CD4-positive, alpha-beta T cell treated with Interleukin-17A for 1 hour (primary cell): ENCODE measurements around the gene PRKCH.

Experiments used
- DNase-seq: peaks from one replicate; pipeline ENCODE4 v3.0.0-alpha.2; 2020

The PRKCH gene

DNA sequence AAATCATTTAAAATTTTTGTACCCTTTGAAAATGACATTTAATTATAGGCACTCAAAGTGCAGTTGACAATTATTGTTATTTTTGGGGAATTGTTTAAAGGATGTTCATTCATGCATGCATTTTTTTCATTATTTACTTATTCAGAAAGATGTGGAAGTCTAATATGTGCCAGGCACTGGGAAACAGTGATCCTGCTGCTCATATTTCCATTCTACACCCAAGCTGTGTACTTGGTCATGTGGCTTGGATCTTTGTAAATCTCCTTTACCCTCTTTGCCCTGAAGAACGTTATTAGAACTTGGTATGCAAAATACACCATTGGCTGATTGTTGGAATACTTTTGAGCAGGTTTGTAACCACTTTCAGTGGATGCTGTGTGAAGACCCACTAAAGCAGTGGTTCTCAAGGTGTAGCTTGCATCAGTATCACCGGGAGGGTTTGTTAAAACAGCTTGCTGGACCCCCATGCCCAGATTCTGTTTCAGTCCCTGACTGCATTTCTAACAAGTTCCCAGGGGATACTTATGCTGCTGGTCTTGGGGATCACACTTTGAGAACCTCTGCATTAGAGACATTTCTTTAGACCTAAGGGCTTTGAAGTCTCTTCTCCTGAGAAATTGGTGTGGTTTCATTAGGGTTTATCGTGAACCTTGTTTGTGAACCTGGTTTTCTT lies 47.5 kb downstream of the PRKCH start:
- no peak for DNase-seq

DNA sequence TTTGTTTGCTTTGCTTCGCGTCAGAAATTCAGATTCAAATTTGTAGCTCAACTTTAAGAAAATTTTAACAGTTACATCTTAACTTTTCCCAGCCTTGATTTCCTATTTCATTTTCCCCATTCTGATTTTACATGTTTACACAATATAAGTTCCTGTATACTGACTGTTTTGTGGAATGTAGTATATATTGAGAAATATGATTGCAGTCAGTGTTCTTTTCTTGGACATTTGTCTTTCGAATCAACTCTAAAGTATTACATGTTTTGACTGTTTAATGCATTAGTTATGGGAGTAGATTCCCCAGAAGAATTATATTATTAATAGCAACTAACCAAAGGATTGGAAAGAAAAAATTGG lies 48.1 kb downstream of the PRKCH start:
- DNase-seq: no peak

DNA sequence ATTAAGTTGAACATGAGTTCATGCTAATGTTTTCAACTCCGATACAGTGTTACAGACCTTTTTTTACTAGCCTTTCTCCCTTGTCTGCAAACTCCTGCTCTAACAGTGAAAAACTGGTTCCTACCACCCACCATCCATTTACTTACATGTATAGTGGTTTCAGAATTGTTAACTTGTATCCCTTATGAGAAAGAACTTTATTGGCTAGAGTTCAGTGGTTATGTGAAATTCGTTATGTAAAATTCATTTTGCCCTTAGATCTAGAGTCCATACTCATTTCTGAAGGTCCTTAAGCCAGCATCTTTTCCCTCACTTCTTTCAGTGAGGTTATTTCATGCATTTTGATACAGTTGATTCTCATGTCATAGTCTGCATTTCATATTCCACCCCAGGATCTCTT lies 51.0 kb downstream of the PRKCH start:
- no peak for DNase-seq

DNA sequence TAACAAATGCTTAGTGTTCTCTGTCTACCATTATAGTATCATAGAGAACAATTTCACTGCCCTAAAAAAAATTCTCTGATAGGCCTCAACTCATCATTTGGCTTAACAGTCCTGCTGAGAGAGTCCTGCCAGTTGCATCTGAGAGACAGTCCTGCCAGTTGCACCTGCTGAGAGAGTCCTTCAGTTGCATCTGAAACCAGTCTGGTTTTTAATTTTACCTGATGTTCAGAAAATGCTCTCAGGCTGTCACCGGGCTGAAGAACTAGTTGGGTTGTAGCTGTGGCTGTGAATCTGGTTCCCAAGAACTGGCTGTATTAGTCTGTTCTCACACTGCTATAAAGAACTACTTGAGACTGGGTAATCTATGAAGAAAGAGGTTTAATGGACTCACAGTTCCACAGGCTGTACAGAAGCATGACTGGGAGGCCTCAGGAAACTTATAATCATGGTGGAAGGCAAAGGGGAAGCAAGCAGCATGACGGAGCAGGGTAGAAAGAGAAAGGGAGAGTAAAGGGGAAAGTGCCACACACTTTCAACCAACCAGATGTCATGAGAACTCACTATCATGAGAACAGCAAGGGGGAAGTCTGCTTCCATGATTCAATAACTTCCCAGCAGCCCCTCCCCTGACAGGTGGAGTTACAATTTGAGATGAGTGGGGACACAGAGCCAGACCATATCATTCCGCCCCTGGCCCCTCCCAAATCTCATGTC lies 51.6 kb downstream of the PRKCH start:
- no peak for DNase-seq

DNA sequence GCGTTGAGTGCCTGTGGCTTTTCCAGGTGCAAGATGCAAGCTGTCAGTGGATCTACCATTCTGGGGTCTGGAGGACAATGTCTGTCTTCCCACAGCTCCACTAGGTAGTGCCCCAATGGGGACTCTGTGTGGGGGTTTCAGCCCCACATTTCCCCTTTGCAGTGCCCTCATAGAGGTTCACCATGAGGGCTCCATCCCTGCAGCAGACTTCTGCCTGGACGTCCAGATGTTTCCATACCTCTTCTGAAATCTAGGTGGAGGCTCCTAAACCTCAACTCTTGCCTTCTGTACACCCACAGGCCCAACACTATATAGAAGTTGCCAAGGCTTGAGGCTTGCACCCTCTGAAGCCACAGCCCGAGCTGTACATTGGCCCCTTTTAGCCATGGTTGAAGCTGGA lies 52.9 kb downstream of the PRKCH start:
- no peak for DNase-seq

DNA sequence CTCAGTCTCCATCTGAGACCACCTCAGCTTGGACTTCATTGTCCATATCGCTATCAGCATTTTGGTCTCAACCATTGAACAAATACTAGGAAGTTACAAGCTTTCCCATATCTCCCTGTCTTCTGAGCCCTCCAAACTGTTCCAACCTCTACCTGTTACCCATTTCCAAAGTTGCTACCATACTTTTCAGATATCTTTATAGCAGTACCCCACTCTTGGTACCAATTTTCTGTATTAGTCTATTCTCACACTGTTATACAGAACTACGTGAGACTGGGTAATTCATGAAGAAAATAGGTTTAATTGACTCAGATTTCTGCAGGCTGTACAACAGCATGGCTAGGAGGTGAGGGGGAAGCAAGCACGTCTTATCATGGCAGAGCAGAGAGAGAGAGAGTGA lies 53.8 kb downstream of the PRKCH start:
- no peak for DNase-seq

DNA sequence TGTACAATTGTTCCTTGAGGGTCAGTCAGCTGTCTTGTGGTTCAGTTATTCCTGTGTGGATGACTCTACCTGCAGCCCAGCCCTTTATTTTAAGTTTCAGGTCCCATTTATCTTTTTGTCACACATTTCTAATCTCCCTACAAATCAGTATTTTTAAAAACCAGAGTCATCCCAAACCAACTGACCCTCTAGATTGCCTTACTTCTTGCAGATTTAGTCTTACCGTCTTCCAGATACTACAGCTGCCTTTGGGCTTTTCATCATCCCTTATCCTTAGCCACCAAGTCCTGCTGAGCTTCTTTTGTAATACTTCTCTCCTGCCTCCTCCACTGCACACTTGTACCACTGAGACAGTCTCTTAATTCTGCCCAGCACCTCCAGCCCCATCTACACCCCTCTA lies 54.9 kb downstream of the PRKCH start:
- no peak for DNase-seq

DNA sequence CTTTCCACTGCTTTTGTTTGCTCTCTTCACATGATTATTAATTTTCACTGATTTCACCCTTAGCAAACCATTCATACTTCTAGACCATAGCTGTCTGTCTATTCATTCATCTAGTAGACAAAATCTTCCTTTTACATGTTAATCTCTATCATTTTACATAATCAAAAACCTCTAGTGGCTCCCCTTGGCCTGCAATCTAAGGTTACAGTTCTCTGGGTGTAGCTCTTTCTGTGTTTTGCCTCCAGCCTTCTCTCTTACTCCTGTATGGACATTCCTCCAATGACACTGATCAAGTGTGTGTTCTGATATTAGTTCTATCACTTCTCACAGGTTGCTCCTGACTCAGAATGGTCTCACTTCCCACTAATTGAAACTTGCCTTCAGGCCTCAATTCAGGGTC lies 56.4 kb downstream of the PRKCH start:
- DNase-seq: no peak

DNA sequence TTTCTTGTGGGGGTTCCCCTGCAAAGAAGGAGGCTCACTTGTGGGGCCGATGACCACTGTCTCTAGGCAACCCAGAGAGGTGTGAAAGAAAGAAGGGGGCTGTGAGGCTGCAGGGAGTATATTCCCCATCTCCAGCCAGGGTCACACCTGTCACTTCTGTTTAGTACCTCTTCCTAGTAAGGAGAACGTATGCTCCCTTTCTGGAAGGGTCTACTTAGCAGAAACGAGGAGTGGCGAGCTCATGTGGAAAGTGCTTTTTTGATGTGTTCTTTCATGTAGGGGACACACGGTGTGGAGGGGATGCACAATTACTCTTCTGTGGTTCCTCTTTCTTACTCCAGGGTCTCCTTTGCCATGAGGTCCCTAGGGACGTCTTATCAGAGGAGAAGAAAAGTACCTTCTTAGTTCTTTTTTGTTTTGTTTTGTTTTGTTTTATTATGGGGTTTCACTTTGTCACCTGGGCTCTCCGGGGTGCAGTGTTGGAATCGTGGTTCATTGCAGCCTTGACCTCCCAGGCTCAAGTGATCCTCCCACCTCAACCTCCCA lies 58.3 kb downstream of the PRKCH start:
- peak; percentile 51 for DNase-seq

DNA sequence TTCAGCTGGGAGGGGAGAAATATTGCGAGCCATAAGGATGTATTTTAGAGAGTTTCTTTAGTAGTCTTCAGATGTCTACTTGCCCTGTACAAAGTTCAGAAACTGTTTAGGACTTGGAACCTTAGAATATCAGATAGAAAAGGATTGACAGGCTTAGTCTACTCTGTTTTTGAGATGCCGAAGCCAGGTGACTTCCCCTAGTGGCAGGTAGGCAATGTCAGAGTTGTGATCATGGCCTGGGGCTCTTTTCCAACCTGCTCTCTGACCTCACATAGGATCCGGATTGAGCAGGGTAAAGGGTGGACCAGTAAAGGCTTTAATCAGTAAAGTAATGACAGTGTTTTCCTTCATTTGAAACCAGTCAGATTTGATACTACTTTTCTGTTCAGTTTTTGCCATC lies 59.6 kb downstream of the PRKCH start:
- DNase-seq: peak; percentile 41

DNA sequence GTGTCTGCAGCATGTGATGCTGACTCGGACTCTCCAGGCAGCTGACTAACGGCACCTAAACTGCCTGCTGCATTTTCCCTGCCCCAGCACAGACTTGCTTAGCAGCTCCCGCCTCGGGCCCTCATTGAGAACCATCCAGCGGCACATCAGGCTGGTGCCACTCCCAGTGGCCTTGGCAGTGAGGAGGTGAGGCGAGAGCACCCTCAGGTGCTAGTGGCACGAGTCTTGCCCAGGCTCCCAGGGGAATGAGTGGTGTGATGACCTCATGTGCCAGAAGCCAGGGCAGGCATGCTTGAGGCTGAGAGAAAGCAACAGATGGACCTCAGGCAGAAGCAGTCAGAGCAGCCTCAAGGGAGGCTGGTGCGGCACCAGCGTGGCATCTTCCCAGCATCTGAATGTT lies 60.2 kb downstream of the PRKCH start:
- no peak for DNase-seq

DNA sequence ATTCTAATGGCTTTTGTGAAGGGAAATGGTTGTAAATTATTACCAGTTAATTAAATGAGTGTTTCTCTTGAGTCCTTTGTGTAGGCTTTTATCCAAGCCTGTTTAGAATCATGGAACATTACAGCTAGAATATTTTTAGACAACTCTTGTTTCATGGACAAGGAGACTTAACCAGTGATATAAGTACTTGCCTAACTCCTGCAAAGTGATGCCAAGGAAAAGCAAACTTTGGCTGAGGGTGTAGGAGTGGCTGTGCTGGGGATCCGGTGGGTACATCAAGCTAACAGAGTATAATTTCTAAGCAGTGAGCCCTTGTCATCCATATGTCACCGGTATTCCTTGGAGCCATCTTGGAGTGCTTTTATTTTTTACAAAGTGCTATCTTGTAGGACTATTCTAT lies 61.5 kb downstream of the PRKCH start:
- no peak for DNase-seq

DNA sequence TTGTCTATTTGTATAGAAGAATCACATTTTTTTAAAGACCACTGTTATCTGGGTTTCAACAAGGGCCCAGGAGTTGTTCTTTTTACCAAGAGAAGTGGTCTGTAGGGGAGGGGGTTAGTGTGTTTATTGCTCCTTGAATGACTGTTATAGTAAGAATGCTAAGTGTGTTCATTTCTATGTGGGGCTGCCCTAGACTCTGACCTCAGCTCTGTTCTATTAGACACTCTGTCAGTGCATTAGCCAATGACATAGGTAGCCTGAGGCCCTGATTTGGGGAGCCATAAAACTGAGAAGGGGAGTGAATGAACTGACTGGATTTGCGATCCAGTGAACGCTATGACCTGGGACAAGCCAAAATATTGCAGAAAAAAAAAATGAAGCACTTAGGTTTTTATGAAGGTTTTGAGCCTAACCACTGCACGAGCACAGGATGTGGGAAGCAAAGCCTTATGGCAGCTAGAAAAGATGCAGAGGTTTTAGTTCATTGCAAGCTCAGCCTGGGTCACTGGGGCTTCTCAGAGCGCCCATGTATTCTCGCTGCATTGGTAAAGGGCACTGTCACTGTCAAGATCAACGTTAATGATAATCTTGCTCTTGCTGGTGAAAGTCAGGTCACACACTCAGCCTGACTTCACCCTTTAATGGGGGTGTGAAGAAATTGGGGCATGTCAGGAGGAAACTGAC lies 63.8 kb downstream of the PRKCH start:
- DNase-seq: peak; percentile 77

DNA sequence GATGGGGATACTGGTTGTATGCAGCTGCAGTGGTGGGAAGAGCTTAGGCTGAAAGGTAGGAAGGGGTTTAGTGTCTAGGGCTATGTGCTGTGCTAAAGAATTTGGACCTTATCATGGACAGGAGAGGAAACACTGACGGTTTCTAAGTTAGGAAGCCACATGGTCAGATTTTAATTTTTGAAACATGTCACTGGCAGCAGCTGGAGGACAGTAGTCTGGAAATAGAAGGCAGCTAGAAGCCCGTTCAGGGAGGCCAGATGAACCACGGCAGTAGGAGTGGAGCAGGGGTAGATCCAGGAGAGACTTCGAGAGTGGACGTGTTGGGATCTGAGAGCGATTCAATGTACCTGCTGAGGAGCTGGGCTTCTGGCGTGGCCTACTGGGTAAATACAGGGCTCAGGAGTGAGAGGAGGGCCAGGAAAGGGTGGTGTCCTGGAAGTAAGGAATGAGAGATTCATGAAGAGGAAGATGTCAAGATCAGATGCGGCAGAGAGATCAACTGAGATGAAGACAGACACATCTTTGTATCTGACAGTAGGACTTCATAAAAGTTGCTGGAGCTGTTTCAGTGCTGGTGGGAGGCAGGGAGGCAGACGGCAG lies 64.9 kb downstream of the PRKCH start:
- no peak for DNase-seq

DNA sequence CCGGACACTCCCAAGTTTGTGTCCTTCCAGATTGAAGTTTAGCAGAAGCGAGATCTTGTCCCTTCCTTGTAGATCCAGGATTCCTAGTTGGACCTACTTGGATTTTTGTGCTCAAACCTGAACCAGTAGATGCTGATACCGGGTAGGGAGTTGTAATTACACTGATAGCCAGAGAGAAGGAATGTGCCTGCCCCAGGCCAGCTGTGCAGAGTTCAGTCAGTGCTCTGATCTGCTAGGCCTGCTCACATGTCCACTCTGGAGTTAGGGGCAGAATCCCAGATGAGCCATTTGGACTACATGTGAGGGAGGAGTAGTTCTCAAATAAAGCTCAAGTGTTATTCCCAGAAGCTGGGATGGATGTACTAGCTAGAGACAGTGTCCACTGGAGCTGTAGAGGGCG lies 65.7 kb downstream of the PRKCH start:
- no peak for DNase-seq

DNA sequence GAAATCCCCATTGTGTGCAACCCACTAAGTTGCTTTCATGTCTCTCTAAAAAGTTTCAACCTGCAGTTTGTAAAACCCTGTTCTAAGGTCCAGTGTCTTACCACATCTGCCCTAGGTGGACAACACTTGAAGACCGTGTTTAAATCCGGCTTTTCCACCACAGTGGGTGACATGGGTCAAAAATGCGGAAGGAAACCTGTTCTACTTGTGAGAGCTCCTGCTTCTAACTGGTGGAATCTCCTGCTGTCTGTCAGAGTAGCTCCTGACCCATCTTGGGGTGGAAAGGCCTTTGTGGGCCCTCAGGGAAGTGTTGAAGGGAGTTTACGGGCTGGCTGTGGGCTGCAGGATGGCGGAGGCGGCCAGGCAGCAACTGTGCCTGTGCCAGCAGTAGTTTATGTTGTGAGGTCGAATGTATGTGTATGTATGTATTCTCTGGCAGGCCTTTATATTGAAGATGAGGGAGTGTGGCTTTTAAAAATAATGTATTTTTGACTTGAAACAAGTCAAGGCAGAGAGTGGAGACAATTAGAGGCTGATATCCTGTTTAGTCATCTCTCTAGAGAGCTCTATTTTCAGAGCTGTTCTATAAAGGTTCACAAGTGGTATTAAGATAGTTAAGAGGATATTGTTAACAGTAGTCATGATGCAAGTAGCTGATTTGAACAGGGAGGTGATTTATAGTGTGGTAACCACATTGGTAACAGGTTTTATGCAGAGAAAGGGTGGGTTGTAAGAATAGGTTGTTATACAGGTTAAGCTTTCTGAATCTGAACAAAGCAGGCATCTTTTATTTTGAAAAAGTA lies 67.0 kb downstream of the PRKCH start:
- peak; percentile 71 for DNase-seq

DNA sequence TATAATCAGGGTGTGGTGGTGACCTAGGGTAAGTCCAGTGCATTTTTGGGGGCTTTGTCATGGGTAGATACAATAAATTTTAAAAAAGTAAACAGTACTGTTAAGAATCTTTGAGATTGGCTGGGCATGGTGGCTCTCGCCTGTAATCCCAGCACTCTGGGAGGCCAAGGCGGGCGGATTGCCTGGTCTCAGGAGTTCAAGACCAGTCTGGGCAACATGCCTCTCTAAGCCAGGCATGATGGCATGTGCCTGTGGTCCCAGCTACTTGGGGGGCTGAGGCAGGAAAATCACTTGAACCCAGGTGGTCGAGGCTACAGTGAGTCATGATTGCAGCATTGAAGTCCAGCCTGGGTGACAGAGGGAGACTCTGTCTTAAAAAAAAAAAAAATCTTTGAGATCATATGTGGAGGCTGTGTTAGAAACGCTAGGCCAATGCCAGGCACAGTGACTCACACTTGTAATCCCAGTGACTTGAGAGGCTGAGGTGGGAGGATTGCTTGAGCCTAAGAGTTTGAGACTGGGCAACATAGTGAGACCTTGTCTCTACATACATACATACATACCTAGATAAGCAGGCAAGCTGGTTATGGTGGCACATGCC lies 67.7 kb downstream of the PRKCH start:
- DNase-seq: peak; percentile 41

DNA sequence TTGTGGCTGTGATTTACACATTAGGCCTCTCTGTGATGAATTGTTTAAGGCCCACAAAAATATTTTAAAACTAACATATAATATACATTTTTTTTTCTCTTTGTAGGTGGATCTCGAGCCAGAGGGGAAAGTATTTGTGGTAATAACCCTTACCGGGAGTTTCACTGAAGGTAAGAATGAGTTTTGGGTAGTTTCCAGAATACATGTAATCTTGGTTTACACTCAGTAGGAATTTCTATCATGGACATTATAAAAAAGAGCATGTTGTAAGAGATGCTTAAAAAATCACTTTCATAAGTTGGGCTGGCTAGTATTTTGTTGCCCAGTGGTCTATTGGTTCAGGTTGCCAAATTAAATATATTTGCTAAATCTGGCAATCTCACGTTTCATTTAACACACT lies 69.7 kb downstream of the PRKCH start:
- DNase-seq: no peak

DNA sequence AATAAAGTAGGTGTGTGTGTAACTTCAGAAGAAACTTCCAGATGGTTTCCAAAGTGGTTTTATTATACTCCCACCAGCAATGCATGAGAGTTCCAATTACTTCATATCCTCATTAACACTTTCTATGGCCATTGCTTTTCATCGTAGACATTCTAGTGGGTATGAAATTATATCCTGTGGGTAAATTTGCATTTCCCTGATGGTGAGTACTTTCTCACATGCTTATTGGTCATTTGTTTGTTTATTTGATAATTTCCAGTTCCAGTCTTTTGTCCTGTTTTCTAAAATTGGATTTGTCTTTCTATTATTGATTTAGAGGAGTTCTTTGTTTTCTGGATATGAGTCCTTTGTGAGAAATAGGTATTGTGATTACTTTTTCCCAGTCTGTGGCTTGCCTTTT lies 70.9 kb downstream of the PRKCH start:
- DNase-seq: no peak

DNA sequence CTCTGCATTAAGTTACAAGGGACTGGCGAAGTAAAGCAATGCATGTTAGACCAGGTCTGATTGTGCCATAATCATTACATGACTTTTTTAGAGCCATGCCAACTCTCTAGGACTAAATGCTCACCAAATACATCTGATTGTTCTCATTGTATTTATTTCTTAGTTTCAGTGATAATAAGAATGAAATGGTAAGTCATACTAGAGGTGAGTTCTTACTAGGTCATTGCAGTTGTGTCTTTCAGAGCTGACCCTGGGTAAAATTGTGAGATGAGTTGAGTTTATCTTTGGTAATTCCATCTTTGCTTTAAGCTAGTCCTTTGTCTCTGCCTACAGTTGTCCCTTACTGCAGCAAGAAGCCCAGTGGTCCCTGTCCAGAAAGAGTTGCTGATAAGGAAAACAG lies 73.2 kb downstream of the PRKCH start:
- DNase-seq: no peak

DNA sequence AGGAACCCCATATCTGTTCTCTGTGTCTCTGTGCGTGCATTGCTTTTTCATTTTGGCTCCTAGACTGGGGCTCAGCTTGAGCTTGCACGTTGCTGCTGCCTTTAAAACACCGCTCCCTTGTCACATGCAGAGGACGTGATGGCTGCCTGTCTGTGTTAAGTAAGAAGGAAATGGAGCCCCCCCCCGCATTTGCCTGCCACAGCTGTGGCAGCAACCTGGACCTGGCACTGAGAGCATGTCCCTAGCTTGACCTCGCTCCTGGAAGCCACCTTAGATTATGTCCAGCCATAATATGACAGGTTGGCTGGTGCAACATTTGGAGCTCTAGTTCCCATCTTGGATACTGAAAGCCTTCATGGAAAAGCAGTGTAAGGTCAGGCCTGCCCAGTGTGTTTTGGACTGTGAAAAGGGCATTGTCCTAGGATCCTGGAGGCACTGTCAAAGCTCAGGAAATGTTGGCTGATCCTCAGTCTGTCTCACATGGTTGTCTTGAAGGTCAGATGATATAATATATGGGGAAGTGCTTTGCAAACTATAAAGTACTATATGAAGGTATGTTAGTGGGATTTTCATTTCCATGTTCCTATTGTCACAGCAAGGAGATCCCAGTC lies 73.8 kb downstream of the PRKCH start:
- DNase-seq: no peak

DNA sequence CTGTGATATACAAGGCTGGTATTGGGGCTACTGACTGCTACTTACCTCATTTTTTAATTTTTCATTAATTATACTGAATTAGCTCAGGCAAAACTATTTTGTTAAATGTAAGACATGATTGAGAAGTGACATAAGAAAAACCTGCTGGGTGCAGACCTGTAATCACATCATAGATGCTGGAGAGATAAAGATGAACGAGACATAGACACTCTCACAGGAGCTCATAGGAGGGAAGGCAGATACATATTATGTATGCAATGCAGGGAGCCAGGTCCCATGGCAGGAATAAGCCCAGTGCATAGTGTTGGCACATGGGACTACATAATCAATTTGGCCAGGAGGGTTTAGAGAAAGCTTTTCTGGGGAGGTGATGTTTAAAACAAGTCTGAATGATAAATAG lies 74.9 kb downstream of the PRKCH start:
- no peak for DNase-seq
